ENCODE measurements around the gene HOXD3. TPM values are rescaled to one million over a fixed set of nuclear protein-coding genes. Genes with fewer than 3 reads are reported as not detected.
A peak's percentile ranks its signal among the peaks of the same experiment; 100 is the strongest.

HOXD3 gene
- 1.5 and 1.9 TPM in 2 replicates for total RNA-seq
- long read RNA-seq = 0 reads

- peaks cover 100% of the 10 kb centered on the region for H3K27me3 Mint-ChIP-seq (ENCODE audit: low read depth)
- H3K4me1 Mint-ChIP-seq = peaks cover 12% of the 10 kb centered on the region
- peak within 1 kb of the TSS; percentile 30 for H3K27ac Mint-ChIP-seq (ENCODE audit: unreplicated experiment)
- peak within 1 kb of the TSS; percentile 78 for H3K4me3 Mint-ChIP-seq
- H3K9me3 Mint-ChIP-seq = no peaks in the 10 kb centered on the region
- peaks cover 3% of the 10 kb centered on the region for H3K36me3 Mint-ChIP-seq (ENCODE audit: low read depth)
- DNase-seq (ENCODE audit: low read depth, low spot score) = no peak
- no peak for TF ChIP-seq CTCF (conservative IDR thresholded peaks at IDR 0.05)
Measured at GRCh38 chr2:176156807-176157498, at the start of gene HOXD3. HOXD3 (plus strand) TSS chr2:176157307; CDS start chr2:176169115, 11,808 bp downstream.

GRCh38 chr2:176107731-176108181 is 49.4 kb upstream of the HOXD3 start:
- no peak for DNase-seq (ENCODE audit: low read depth, low spot score)
- Mint-ChIP-seq H3K36me3 (ENCODE audit: low read depth) (peaks cover 7% of the 10 kb centered on the region), H3K4me1 (peaks cover 13% of the 10 kb centered on the region), H3K9me3 (no peaks in the 10 kb centered on the region), H3K27me3 (ENCODE audit: low read depth) (peaks cover 93% of the 10 kb centered on the region), H3K27ac (ENCODE audit: unreplicated experiment) (no peak overlapping the region), H3K4me3 (no peak overlapping the region)
- no peak for TF ChIP-seq CTCF (conservative IDR thresholded peaks at IDR 0.05)

DNA sequence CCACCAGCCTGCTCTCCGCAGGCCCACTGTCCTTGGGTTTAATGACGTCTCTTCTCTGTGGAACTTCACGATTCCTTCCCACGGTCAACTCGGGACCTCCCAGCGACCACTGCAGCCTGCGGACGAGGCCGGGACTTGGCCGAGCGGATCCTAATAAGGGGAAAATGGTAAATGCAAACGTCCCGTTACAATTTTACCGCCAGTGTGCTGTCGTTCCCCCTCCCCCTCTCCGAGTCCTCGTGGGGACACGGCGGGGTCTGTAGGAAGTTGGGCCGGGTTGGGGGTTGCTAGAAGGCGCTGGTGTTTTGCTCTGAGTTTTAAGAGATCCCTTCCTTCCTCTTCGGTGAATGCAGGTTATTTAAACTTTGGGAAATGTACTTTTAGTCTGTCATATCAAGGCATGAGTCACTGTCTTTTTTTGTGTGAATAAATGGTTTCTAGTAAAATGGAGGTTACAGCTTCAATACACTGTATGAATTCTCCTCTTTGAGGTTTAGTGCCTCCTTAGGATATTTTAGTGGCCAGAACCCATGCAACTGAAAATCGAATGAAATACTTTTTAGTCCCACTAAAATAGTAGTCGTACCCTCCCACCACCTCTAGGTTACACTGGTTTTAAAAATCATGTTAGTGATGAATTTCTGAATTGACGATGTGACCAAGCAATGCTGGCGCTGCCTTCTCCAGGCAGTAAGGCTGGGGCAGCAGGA is 47.8 kb upstream of the HOXD3 start:
- peaks cover 7% of the 10 kb centered on the region for H3K36me3 Mint-ChIP-seq (ENCODE audit: low read depth)
- H3K4me1 Mint-ChIP-seq = peaks cover 13% of the 10 kb centered on the region
- no peak for DNase-seq (ENCODE audit: low read depth, low spot score)
- peaks cover 93% of the 10 kb centered on the region for H3K27me3 Mint-ChIP-seq (ENCODE audit: low read depth)
- TF ChIP-seq CTCF (conservative IDR thresholded peaks at IDR 0.05) = no peak
- H3K9me3 Mint-ChIP-seq = no peaks in the 10 kb centered on the region
- no peak overlapping the region for H3K27ac Mint-ChIP-seq (ENCODE audit: unreplicated experiment)
- peak overlapping the region; percentile 1 for H3K4me3 Mint-ChIP-seq

- Mint-ChIP-seq H3K27me3 (ENCODE audit: low read depth) (peaks cover 93% of the 10 kb centered on the region), H3K36me3 (ENCODE audit: low read depth) (peaks cover 7% of the 10 kb centered on the region), H3K9me3 (no peaks in the 10 kb centered on the region), H3K4me3 (no peak overlapping the region), H3K27ac (ENCODE audit: unreplicated experiment) (no peak overlapping the region), H3K4me1 (peaks cover 13% of the 10 kb centered on the region)
- DNase-seq (ENCODE audit: low read depth, low spot score) = no peak
- no peak for TF ChIP-seq CTCF (conservative IDR thresholded peaks at IDR 0.05)
Measured at GRCh38 chr2:176109946-176110345, 47.2 kb upstream of the HOXD3 start.

DNA sequence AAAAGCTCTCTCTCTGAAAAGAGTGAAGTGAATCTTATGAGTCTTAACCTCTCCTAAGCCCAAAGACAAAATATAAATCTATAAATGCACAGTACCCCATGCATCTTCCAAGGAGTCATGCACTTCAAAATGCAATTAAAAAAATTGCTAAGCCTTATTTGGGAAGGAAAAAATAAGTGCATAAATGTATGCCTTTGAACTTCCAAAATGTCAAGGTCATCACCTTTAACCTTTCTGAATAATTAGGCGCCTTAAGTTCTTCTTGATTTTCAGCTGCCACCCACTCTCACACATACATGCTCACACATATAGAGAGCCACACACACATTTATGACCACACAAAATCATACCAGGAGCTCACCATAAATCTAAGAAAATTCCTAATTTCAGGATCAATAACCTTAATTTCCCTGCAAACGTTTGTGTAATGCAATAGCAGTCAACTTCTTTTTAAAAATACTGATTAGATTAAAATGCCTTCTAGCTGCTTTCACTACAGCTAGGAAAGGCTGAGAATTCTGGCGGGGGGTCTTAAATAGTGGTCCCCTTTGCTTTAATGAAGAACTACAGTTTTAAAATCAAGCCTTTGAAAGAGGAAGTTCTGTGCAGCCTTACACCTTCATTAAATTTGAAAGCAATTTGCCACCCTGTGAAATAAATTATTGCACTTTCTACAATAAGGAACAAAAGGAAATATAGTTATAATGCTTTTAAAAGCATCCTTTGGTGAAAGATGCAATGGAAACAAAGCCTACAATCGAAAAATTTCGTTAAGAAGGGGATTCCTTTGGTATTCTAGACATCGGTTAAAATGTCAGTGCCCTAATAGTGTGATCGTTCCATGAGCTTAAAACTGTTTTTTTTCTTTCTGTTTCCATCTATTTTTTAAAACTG is 46.4 kb upstream of the HOXD3 start:
- no peak overlapping the region for H3K27ac Mint-ChIP-seq (ENCODE audit: unreplicated experiment)
- H3K4me1 Mint-ChIP-seq = peaks cover 13% of the 10 kb centered on the region
- H3K27me3 Mint-ChIP-seq (ENCODE audit: low read depth) = peaks cover 93% of the 10 kb centered on the region

More for the DNA sequence above, 46.4 kb upstream of the HOXD3 start:
- no peaks in the 10 kb centered on the region for H3K9me3 Mint-ChIP-seq
- H3K4me3 Mint-ChIP-seq = peak overlapping the region; percentile 5
- H3K36me3 Mint-ChIP-seq (ENCODE audit: low read depth) = peaks cover 7% of the 10 kb centered on the region
- DNase-seq (ENCODE audit: low read depth, low spot score) = no peak
- TF ChIP-seq CTCF (conservative IDR thresholded peaks at IDR 0.05) = no peak

Data from neural crest cell (in vitro differentiated cells).